D721Med (cell line): Measurements from ENCODE around the gene TBC1D22B.

ENCODE experiments used
- DNase-seq: peaks from one replicate; pipeline ENCODE4 v3.0.0; 2011; ENCODE audit warnings: low spot score; ENCODE audit not compliant: insufficient read length
- FAIRE-seq: peaks from 2 replicates; lab custom pipeline; 2011; peaks lifted over from hg19 to GRCh38; lab: Jason Lieb, UNC
- TF ChIP-seq, protein P1 (sequence below): IDR thresholded peaks from 2 replicates; pipeline ENCODE4 v1.5.1; 2012; ENCODE audit warnings: mild to moderate bottlenecking, control low read depth; ENCODE audit not compliant: insufficient read depth; ENCODE audit errors: missing control alignments

Gene TBC1D22B

GRCh38 chr6:37225350-37226169 lies 32.0 kb upstream of the TBC1D22B start:
- DNase-seq (no peak), FAIRE-seq (no peak)
- TF ChIP-seq, protein P1, sequence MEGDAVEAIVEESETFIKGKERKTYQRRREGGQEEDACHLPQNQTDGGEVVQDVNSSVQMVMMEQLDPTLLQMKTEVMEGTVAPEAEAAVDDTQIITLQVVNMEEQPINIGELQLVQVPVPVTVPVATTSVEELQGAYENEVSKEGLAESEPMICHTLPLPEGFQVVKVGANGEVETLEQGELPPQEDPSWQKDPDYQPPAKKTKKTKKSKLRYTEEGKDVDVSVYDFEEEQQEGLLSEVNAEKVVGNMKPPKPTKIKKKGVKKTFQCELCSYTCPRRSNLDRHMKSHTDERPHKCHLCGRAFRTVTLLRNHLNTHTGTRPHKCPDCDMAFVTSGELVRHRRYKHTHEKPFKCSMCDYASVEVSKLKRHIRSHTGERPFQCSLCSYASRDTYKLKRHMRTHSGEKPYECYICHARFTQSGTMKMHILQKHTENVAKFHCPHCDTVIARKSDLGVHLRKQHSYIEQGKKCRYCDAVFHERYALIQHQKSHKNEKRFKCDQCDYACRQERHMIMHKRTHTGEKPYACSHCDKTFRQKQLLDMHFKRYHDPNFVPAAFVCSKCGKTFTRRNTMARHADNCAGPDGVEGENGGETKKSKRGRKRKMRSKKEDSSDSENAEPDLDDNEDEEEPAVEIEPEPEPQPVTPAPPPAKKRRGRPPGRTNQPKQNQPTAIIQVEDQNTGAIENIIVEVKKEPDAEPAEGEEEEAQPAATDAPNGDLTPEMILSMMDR: no peak

DNA sequence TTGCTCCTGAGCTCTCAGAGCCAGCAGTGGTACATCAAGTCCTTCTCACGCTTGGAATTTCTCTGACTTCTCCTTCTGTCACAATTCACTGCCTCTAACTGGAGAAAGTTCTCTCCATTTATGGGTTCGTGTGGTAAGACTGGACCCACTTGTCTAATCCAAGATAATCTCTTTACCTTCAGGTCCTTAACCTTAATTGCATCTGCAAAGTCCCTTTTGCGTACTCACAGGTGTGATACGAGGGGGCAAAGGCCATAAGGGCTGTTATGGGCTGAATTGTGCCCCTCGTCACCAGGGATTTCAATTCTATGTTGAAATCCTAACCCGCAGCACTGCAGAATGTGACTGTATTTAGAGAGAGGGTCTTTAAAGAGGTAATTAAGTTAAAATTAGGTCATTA lies 27.5 kb upstream of the TBC1D22B start:
- FAIRE-seq (no peak), DNase-seq (no peak)
- TF ChIP-seq, protein P1: no peak

GRCh38 chr6:37232430-37233017 lies 25.0 kb upstream of the TBC1D22B start:
- no peak for FAIRE-seq

GRCh38 chr6:37233541-37233940 lies 24.0 kb upstream of the TBC1D22B start:
- DNase-seq (no peak), FAIRE-seq (no peak)
- TF ChIP-seq, protein P1: no peak

More at GRCh38 chr6:37232430-37233017, 25.0 kb upstream of the TBC1D22B start:
- TF ChIP-seq, protein P1: no peak
- DNase-seq: no peak

DNA sequence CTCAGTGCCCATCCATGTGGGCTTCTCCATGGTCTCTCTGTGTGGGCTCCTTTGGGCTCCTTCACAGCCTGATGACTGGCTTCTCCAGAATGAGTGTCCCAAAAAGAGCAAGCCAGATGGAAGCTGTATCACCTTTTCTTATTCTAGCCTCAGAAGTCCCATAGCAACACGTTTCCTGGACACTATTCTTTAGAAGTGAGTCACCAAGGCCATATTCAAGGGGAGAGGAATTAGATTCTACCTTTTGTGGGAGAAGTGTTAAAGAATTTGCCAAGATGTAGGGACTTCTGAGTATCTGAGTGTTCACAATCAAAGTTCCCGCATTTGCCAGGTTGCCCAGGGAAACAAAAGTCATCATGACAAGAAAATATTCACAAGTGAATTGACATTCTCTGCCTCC lies 20.7 kb upstream of the TBC1D22B start:
- TF ChIP-seq, protein P1: no peak
- no peak for FAIRE-seq
- DNase-seq: no peak

DNA sequence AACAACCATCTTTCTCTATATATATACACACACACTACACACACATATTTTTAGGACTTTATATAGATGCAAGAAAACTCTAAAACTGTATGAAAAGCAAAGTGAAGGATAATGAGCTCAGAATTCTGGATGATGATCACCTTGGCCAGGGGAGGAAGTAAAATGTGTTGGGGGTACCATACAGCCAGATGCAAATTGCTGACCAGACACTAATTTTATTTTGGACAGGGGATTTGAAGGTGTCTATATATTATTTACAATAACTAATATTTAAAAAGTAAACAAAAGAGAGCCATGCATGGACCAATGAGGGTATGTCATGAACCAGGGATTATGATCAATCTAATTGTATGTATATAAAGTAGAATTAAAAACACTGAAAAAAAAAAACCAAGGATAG lies 19.8 kb upstream of the TBC1D22B start:
- FAIRE-seq: no peak

More for the DNA sequence above, 19.8 kb upstream of the TBC1D22B start:
- no peak for DNase-seq
- TF ChIP-seq, protein P1: no peak
